GM18858 (cell line): ENCODE results near the gene PTPRM.

Source experiments
- ATAC-seq: cut with Tn5 transposase; IDR thresholded peaks from one replicate; pipeline ENCODE4 v1.9.1; 2021; ENCODE audit not compliant: unreplicated experiment

Gene PTPRM

GRCh38 chr18:7567474-7568425, 634 bp downstream of the PTPRM start:
- peak; percentile 14 for ATAC-seq

DNA sequence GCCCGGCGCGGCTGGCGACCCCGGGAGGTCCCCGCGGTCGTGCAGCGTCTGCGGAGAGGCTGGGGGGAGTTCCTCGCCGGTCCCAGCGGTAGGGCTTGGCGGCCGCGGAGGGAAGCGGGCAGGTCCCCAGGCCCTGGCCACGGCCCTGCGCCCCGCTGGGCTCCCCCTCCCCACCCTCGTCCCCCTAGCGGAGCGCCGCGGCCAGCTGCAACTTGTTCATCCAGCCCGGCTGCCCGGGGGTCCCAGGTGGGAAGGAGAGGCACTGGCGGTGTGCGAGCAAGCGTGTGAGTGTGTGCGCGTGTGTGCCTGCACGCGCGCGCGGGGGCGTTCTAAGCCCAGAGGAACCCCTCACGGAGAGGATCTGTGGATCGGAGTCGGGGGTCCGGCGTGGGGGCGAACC, 1.3 kb downstream of the PTPRM start:
- no peak for ATAC-seq

DNA sequence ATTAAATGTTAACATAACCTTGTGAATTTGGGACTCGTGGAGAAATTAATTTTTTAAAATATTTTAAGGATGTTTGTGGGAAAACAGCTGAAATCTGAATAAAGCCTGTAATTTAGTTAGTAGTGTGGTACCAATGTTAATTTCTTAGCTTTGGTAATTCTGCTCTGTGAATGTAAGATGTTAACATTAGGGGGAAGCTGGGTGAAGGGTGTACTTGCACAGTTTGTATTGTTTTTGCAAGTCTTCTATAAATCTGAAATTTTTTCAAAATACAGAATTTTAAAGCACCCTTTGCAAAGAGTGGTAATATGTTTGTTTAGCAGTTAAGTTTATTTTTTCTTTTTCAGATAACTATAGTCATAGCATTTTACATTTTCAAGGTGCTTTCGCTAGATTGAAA, 4.5 kb downstream of the PTPRM start:
- no peak for ATAC-seq

DNA sequence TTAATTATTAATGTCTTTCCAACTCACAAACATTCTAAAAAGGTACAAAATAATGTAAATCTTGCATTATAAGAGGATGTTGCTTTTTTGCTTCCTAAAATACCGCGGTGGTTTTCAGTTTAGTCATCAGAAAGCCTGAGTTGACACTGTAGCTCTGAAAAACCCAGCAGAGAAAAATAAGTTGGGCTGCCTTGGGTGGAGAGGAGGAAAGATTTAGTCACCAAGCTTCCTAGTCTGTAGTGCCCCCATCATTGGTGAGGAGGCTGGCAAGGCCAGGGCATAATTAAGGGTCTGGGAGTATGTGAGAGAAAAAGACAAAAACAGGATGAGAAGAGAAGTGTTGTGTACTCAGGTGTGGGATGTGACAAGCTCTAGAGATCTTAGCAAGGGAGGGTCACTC, 5.7 kb downstream of the PTPRM start:
- ATAC-seq: no peak

GRCh38 chr18:7575465-7576028, 8.4 kb downstream of the PTPRM start:
- no peak for ATAC-seq

DNA sequence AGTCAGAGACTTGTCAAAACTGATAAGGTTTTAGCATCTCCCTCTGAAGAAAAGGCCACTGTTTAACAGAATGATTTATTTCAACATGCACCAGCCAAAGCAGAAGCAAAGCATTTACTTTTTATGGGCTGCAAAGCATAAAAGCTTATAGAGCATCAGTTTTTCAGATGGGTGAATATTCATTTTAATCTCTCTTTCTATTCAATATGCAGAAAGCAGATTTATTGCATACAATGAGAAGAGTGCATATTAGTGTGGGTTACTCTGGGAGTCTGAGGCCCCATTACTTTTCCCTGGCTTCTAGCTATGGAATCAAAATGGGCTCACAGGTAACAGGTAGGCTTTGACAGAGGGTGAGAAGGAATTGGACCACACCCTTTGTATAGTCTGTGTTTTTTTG, 9.0 kb downstream of the PTPRM start:
- ATAC-seq: no peak

GRCh38 chr18:7576685-7577084, 9.6 kb downstream of the PTPRM start:
- ATAC-seq: no peak

GRCh38 chr18:7577706-7578105, 10.6 kb downstream of the PTPRM start:
- ATAC-seq: no peak

GRCh38 chr18:7579176-7579917, 12.2 kb downstream of the PTPRM start:
- ATAC-seq: no peak

- ATAC-seq: no peak
These were observed 12.9 kb downstream of the PTPRM start for GRCh38 chr18:7579918-7580542.

DNA sequence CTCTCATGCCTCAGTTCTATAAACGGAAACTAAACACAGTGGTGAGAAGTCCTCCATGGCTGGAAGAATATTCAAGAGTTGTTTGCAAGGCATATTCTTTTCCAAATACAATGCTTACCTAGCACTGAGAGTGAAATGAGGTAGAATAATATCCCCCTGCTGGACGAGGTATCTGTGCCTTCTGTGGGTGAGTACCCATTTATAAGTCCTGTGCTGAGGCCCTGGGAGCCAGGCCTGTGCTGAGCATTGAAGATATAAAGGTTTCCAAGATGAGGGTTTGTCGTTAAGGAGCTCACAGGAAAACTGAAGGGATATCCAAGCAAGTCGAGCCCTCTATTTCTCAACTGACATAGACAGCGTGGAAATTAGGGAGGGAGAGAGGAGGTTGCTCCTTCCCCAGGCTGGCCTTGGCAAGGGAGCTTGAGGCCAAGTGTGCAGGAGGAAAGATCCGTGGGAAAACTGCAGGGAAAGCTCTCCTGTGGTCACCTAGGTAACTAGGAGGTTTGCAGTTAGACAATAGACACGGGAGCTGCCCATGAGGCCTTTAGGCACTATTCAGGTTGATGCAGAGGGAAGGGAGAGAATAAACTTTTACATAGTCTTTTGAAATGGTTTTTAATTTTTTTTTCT, 17.6 kb downstream of the PTPRM start:
- no peak for ATAC-seq

DNA sequence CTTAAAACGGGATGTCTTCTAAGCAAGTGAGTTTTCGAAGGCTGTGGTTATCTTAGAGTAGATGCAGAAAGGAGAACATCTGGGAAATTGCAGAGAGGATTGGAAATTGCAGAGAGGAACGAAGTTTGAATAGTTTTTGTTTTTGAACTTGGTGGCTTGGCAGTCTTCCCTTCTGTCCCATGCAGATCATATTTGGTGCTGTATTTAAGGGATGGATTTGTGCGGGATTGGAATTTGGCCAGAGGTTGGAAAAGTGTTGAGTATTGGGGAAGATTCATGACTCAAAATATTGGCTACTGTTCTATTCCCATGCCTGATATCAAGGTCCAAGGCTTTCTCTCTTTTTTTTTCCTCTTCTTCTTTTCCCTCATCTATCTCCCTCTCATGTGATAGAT, 18.2 kb downstream of the PTPRM start:
- ATAC-seq: no peak

DNA sequence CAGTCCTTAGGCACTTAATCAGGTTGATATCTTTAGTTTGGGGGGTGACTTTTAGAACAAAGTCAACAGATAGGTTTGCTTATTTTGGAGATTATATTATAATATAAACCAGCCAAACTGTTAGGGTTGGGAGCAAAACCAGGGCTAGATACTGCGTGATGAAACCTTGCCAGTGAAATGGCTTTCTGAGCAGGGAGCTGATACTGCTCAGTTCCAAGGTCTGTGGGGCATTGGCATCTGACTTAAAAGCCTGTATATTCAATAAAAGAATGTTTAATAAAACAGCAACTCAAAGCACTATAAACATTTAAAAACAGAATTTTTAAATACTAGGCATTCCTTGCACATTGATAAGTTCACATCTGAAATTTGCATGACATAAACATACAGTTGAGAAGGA, 19.3 kb downstream of the PTPRM start:
- ATAC-seq: no peak

DNA sequence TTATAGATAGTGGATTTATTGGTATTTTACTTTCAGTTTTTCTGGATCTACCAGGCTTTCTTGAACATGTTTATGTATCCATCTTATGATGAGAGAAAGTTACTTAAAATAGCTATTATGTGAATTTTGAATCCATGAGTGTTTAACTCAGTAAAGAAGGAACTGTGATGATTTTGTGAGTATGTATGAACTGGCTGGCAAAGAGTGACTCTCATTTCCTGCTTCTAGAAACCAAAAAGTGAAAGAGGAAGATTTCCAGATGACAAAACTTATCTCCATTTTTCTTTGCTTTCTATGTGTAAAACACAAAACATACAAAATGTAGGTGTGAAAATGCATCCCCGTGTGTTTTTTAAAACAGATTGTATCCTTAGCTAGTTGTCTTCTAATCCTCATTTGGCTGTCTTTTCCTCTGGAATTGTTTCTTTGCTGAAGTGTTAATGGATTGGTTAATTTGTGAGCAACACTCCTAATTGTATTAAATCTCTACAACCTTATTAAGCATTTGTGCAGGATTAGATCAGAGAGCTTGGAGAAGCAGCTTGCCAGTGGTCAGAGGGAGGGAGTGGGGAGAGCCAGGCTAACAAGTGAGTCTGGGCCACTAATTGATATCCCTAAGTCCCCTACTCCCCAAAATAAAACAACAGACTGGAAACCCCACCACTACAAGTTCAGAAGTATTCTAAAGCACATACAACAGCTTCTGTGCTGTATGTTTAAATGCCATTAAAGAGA, 23.9 kb downstream of the PTPRM start:
- ATAC-seq: no peak

DNA sequence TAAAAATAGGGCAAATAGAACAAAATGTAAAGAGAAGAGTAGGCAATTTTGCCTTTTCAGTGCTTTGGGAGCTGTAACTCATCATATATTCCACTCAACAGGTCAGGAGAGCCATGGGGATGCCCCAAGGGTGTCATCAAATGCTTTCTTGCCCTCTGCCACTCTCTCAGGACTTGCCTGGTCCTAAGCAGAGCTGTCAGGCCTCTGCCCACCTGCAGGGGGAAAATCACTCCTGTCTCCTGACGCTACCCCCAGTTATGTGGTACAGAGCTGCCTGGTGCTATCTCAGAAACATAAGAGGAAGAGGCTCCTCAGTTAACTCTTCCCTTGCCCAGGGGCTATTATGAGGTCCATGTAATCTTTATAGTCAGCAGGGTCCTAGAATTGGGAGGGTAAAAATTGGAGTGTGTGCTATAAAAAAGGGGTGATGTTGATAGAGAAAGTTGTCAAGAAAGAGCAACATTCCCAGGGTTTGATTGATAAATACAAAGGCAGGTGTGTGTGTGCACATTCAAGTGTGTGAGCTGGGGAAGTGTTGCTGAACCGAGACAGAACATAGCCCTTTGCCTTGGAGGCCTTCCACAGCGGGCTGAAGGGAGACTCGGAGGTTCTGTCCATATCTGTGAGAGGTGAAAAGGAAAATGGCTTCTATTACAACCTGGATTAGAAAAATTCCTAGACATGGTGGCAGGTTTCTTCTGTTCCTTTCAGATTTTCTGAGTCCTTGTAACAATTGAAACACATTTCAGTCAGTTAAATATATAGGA, 25.4 kb downstream of the PTPRM start:
- ATAC-seq: no peak

GRCh38 chr18:7593218-7593819, 26.2 kb downstream of the PTPRM start:
- no peak for ATAC-seq

DNA sequence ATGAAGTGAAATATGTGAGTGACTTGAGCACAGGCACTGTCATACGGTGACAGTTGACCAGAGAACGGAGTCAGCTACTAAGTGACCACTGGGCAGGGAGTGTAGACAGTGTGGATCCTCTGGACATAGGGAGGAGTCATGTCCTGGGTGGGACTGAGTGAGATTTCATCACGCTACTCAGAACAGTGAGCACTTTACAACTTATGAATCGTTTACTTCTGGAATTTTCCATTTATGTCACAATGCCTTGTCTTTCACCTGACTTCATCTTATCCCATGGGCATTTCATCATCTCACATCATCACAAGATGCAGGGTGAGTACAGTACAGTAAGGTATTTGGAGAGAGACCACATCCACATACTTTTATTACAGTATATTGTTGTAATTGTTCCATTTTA, 29.0 kb downstream of the PTPRM start:
- no peak for ATAC-seq

DNA sequence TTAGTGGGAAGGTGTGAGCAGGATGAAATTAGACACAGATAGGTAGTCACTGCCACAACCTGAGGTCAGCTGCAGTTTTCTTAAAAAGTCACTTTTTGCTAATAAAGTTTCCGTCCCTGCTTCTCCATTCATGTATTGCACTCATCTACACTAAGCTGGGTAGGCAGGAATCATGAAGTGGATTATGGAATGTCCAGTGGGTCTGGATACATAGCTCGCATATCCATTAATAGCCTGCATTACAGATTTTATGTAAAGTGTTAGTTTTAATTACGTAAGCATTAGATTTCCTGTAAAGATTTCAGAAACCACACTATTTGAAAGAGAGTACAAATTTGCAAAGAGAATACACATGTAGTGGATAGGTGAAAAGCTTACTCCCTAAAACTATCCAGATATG, 30.4 kb downstream of the PTPRM start:
- no peak for ATAC-seq
